AG04450 (cell line): ENCODE results near the gene TSEN54. TPM values are rescaled to one million over a fixed set of nuclear protein-coding genes. Genes with fewer than 3 reads are reported as not detected.
"Not testable (repeated sequence)": the region's sequence is repeated elsewhere in the genome, so short reads cannot be mapped to it uniquely, and the experiment has no call there.

Experiments
- CTCF ChIA-PET: fragments of 300-600, 350-600 bp; formaldehyde crosslinking; extraction: SDS; loops from one replicate; lab custom pipeline; 2022; ENCODE audit warnings: antibody characterized with exemption, inconsistent platforms; lab: Charles Lee
- POLR2A ChIA-PET: fragments of 350-600 bp; formaldehyde crosslinking; extraction: SDS; loops from one replicate; lab custom pipeline; 2021; ENCODE audit warnings: antibody characterized with exemption, inconsistent platforms; lab: Yijun Ruan, JAX
- DNase-seq: peaks from one replicate; pipeline ENCODE4 v3.0.0-alpha.2; 2011; ENCODE audit warnings: low read depth, low spot score
- H3K27ac ChIP-seq: one replicate; pipeline ENCODE4 v1.5.1; 2012; ENCODE audit warnings: low read depth, low read length, control low read depth
- H3K27me3 ChIP-seq: one replicate; pipeline ENCODE4 v1.6.0; 2012; ENCODE audit warnings: low read length; ENCODE audit not compliant: control insufficient read depth, insufficient read depth
- H3K4me3 ChIP-seq: 2 replicates; pipeline ENCODE4 v1.5.1; 2011; ENCODE audit warnings: mild to moderate bottlenecking, low read depth, low read length, control low read depth
- H3K9me3 ChIP-seq: 2 replicates; pipeline ENCODE4 v1.5.1; 2012; ENCODE audit warnings: low read length; ENCODE audit not compliant: control insufficient read depth, insufficient read depth
- polyA plus RNA-seq: library from polyadenylated mRNA; depleted of rRNA; stranded (reverse); fragments of >200 nt; gene quantifications from 2 replicates; pipeline ENCODE4 v1.2.3, GENCODE V29; 2011
- TF ChIP-seq, protein P1 (sequence below): IDR thresholded peaks from 2 replicates; pipeline ENCODE4 v1.5.1; 2011; ENCODE audit warnings: low read depth, low read length, control low read depth, inconsistent platforms

The TSEN54 gene
- polyA plus RNA-seq, 1 experiment: 8.8 TPM

GRCh38 chr17:75476752-75477489 lies 39.4 kb upstream of the TSEN54 start:
- ChIA-PET CTCF (interaction anchor here (0.8 to 1.2 kb wide), 2 partner anchors 40 to 156 kb away, joined by 3 read pairs; partner anchors contain the start of genes SMIM5 and TSEN54), POLR2A (no interaction called here)
- Histone ChIP-seq H3K27ac (no peak overlapping the region), H3K27me3 (no peaks in the 10 kb centered on the region), H3K4me3 (no peak overlapping the region), H3K9me3 (no peaks in the 10 kb centered on the region)
- TF ChIP-seq, protein P1, sequence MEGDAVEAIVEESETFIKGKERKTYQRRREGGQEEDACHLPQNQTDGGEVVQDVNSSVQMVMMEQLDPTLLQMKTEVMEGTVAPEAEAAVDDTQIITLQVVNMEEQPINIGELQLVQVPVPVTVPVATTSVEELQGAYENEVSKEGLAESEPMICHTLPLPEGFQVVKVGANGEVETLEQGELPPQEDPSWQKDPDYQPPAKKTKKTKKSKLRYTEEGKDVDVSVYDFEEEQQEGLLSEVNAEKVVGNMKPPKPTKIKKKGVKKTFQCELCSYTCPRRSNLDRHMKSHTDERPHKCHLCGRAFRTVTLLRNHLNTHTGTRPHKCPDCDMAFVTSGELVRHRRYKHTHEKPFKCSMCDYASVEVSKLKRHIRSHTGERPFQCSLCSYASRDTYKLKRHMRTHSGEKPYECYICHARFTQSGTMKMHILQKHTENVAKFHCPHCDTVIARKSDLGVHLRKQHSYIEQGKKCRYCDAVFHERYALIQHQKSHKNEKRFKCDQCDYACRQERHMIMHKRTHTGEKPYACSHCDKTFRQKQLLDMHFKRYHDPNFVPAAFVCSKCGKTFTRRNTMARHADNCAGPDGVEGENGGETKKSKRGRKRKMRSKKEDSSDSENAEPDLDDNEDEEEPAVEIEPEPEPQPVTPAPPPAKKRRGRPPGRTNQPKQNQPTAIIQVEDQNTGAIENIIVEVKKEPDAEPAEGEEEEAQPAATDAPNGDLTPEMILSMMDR: no peak
- no peak for DNase-seq

- POLR2A ChIA-PET, DNase-seq, H3K9me3 ChIP-seq, H3K4me3 ChIP-seq, H3K27me3 ChIP-seq, H3K27ac ChIP-seq: not testable (repeated sequence)
- CTCF ChIA-PET: interaction anchor here (0.9 to 1.2 kb wide), 2 partner anchors 39 to 156 kb away, joined by 3 to 7 read pairs; partner anchors contain the start of genes SMIM5 and TSEN54
These were observed 38.9 kb upstream of the TSEN54 start for GRCh38 chr17:75477490-75477862.

DNA sequence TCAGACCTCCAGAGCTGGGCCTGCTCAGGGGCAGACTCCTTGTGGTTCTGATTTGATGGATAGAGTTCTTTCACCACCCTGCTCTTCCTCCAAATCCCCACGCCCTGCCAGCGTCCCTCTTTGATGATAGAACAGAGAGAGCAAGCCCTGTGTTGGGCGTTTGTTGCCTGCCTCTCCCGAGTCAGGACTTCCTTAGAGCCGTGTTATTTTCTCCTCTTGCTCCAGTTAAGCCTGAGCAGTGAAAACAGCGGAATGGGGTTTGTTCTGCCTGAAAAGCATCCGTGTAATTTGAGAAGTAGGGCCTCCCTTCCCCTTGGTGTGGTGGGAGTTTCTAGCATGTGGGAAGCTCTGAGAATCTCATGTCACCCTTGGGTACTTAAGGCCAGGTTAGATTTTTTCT lies 37.8 kb upstream of the TSEN54 start:
- no peak for DNase-seq
- H3K9me3 ChIP-seq: no peaks in the 10 kb centered on the region
- TF ChIP-seq, protein P1: no peak
- no peaks in the 10 kb centered on the region for H3K27me3 ChIP-seq
- POLR2A ChIA-PET: no interaction called here
- H3K4me3 ChIP-seq: no peak overlapping the region
- H3K27ac ChIP-seq: no peak overlapping the region
- CTCF ChIA-PET: interaction anchor here (0.9 kb wide), 2 partner anchors 38 to 272 kb away, joined by 6 to 7 read pairs; partner anchors contain the start of gene TSEN54

GRCh38 chr17:75480281-75480680 lies 36.0 kb upstream of the TSEN54 start:
- ChIA-PET POLR2A (no interaction called here), CTCF (interaction anchor here (1.1 kb wide), 2 partner anchors 36 to 210 kb away, joined by 3 read pairs; partner anchors contain the start of genes MIF4GD and TSEN54)
- TF ChIP-seq, protein P1: no peak
- Histone ChIP-seq H3K9me3 (no peaks in the 10 kb centered on the region), H3K27me3 (no peaks in the 10 kb centered on the region), H3K4me3 (no peak overlapping the region), H3K27ac (no peak overlapping the region)
- DNase-seq: no peak

DNA sequence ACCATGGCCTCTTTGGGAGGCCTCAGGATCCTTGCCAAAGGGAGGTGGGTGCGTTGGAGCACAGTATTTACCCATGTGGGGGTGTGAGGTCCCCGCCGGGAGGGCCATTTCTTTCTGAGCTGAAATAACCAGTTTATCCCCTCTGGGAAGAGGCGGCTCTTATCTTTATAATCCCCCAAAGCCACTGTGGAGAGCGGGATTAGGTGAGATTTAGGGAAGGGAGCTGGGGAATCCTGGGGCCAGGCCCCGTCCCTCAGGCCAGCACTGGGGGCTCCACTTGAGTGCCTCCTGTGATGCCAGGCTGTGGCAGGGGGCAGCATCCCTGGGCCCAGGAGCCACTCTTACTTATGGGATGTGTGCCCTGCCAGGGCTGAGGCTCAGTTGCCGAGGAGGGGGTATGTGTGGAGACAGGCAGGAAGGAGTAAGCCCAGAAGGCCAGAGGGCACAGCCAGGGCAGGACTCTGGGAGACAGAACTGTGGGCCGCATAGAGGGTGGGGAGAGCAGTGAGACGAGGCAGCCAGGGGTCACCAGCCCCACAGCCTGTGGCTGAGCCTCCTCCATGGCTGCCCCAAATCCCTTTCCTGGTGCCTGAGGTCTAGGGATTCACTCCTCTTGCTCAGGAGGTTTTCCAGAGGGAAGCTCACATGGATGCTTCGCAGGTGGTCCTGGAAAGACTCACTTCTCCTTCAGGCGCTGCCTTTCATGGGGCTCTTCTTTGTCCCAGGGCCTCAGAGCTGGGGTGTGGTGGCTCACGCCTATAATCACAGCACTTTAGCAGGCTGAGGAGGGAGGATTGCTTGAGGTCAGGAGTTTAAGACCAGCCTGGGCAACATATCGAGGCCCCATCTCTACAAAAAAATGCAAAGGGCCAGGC lies 34.9 kb upstream of the TSEN54 start:
- Histone ChIP-seq H3K27me3 (no peaks in the 10 kb centered on the region), H3K9me3 (no peaks in the 10 kb centered on the region), H3K27ac (no peak overlapping the region), H3K4me3 (no peak overlapping the region)
- TF ChIP-seq, protein P1: no peak
- no peak for DNase-seq
- CTCF ChIA-PET: interaction anchor here (0.6 to 1.0 kb wide), 2 partner anchors 153 to 265 kb away, joined by 4 to 13 read pairs; no protein-coding TSS in a partner anchor
- POLR2A ChIA-PET: no interaction called here
